GM18867 (cell line): ENCODE data around the gene ERFL.
"Not testable (repeated sequence)": the region's sequence is repeated elsewhere in the genome, so short reads cannot be mapped to it uniquely, and the experiment has no call there.

ENCODE experiments used
- ATAC-seq: cut with Tn5 transposase; IDR thresholded peaks from one replicate; pipeline ENCODE4 v1.9.1; 2021; ENCODE audit warnings: mild to moderate bottlenecking, moderate library complexity; ENCODE audit not compliant: unreplicated experiment

ERFL gene

GRCh38 chr19:41914424-41914834 is 13.8 kb downstream of the ERFL start:
- ATAC-seq: not testable (repeated sequence)

DNA sequence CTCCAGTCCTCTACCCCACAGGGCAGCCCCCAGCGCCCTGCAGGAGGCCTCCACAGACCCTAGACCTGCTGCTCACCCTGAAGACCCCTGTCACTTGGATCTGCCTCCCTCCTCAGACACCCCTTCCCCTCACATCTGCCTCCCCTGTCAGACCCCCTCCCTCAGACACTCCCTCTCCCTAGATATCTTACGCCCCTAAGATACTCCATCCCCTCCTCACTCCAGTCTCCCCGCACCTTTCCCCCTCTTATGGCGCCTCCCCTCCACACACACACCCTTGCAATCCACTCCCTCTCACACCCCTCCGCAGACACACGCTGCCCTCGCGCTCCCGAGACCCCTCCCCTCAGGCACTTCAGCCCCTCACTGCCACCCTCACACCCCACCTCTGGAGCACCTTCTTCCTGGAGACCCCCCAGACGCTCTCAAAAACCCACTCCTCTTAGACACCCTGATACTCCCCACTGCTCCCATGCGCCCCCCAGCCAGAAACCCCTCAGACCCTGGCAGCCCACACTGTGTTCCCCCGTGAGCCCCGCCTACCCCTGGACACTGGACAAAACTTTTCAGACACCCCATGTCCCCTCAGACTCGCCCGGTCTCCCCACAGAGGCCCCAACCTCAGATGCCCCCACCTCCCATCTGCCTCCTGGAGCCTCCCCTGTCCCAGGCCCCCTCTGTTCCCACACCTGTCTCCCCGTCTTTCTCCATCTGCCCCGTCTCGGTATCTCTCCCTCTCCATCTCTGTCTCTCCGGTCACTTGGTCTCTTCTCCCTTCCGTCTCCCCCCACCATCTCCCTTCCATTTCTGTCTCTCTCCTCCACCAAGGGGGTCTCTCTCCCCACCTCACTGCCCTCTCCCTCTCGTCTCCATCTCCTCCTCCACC is 14.5 kb downstream of the ERFL start:
- no peak for ATAC-seq

- ATAC-seq: no peak
Observed at GRCh38 chr19:41912899-41913537, 15.2 kb downstream of the ERFL start.

DNA sequence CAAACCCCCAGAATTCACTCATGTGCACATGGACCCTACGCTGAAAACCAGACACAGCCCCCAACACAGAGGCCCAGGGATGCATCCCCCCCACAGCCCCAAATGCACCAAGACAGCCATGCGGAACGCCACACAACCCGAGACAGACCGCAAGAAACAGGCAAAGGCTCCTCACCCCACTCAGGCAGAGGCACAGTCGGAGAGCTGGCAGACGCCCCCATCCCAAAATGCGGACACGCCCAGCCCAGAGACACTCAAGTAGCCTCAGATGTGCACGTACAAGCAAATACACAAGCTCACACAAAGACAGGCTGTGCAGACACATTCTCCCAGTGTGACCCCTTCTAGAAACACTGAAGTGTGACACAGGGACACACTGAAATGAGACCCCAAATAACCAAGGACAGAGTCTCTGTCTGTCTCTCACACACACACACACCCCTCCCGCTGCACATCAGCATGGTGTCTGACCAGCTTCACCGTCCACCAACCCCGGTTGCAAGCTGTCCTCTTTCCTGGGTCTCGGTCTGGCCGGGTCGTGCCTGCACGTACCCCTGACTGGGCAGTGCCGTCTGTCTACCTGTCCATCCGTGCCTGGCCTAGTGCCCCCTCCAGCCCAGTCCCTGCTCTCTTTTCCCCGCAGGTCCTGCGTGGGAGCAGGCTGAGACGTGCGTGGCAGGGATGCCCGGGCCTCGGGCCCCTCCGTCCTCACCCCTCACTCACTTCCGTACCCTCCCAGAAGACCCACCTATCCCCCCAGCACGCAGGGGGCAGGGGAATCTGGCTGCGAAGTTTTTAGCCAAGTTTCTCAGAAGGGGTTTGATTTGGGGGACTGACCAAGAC is 16.1 kb downstream of the ERFL start:
- no peak for ATAC-seq

- ATAC-seq: no peak
Observed at GRCh38 chr19:41910992-41911888, 17.0 kb downstream of the ERFL start.

DNA sequence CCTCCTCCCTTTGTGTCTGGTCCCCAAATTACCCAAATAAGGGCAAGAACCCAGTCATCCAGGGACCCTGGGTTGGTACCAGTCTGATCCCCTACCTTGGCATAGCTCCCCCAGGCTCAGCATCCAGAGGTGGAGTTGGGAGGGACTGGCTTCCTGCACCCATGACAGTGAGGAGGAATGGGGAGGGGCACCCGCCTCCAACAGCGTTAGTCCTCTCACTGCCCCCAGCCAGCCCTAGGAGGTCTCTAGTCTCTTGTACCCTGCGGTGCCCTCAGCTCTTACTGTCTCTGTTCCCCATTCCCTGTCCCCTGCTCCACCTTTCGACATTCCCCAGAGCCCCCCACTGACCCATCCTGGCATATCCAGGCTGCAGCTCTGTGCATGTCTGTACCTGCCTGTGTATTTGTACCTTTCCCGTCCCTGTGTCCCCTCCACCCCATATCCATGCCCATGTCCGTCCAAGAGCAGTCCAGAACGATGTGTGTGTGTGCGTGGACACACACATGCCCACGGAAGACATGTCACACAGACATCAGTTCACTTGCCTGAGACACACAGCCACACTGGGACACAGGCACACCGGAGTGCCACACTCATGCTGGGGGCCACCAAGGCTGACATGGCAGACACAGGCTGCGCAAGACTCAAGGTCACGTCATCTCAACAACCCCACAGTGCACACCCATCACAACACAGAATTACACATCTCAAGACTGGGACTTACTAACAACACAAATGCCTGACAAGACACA is 17.8 kb downstream of the ERFL start:
- ATAC-seq: no peak

DNA sequence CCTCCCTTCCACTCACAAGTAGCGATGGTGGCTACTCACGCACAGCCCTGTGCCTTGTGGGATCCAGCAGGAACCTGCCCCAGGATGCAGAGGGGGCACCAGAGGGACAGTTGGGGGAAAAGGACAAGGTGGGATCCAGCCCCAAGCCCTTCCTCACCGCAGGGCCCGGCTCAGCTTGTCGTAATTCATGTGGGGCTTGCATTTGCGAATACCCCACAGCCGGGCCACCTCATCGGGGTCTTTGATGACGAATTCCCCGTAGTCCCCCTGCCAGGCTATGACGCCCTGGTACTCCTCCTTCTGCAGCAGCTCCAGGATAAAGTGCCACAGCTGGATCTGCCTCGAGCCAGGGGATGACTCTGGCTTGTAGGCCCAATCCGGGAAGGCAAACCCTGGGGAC is 18.5 kb downstream of the ERFL start:
- ATAC-seq: no peak

- ATAC-seq: no peak
Observed at GRCh38 chr19:41908724-41909464, 19.4 kb downstream of the ERFL start.

GRCh38 chr19:41907994-41908615 is 20.1 kb downstream of the ERFL start:
- ATAC-seq: no peak

GRCh38 chr19:41906916-41907680 is 21.2 kb downstream of the ERFL start:
- no peak for ATAC-seq

GRCh38 chr19:41906271-41906670 is 22.0 kb downstream of the ERFL start:
- ATAC-seq: no peak

DNA sequence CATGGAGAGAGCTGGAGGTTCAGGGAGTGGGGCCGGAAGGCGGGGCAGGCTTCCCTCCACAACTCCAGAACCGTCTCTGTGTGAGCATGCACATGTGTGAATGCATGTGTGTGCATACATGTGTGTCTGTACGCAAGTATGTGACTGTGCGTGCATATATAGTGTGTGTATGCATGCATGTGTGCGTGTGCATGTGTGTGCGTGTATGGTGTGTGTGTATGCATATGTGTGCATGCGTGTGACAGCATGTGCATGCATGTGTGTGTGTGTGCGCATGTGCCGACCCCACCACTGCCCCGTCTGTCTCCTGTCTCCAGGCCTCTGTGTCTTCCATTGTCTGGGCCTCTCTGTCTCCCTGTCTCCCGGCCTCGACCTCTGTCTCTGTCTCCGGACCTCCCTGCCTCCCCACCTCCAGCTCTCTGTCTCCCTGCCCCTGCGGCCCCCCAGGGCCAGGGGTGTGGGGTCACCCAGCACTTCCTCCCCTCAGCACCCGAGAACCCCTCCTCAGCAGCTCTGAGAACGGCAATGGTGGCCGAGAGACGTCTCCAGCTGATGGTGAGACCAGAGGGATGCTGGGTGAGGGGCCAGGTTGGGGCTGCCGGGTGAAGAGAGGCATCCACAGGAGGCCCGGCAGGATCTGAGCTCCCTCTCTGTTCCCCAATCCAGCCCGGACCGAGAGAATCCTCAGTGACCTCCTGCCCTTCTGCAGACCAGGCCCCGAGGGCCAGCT is 22.8 kb downstream of the ERFL start:
- no peak for ATAC-seq

GRCh38 chr19:41904118-41904870 is 24.0 kb downstream of the ERFL start:
- ATAC-seq: no peak

- ATAC-seq: no peak
Observed at GRCh38 chr19:41903193-41903953, 24.9 kb downstream of the ERFL start.

GRCh38 chr19:41902594-41902993 is 25.7 kb downstream of the ERFL start:
- no peak for ATAC-seq
